GM23338 (cell line): ENCODE measurements around the gene ZNF511.

Experiments
- CTCF ChIP-seq, 2 experiments: fragments of 200-600 bp in 1 of 2; sonication (generic) in 1 of 2; conservative IDR thresholded peaks; 2 replicates each; pipeline versions ENCODE4 v1.5.1 to v1.6.1; 2016 to 2017; ENCODE audit warnings: antibody characterized with exemption in 2 of 2, low read depth in 2 of 2, mild to moderate bottlenecking in 2 of 2, moderate library complexity in 1 of 2
- JUNB ChIP-seq: IDR thresholded peaks from one replicate; pipeline ENCODE4 v1.6.1; 2016; ENCODE audit warnings: antibody characterized with exemption; ENCODE audit not compliant: unreplicated experiment
- POLR2AphosphoS5 ChIP-seq: IDR thresholded peaks from 2 replicates; pipeline ENCODE4 v1.6.1; 2016; ENCODE audit warnings: antibody characterized with exemption, low read depth
- REST ChIP-seq: IDR thresholded peaks from one replicate; pipeline ENCODE4 v1.6.1; 2018; ENCODE audit warnings: antibody characterized with exemption; ENCODE audit not compliant: unreplicated experiment
- ZNF114 ChIP-seq: fragments of 250-450 bp; sonication (Bioruptor Pico); IDR thresholded peaks from 2 replicates; pipeline ENCODE4 v1.5.0; 2020; ENCODE audit warnings: mild to moderate bottlenecking, moderate library complexity

GRCh38 chr10:133307776-133308420 lies 816 bp upstream of the ZNF511 start:
- TF ChIP-seq CTCF (conservative IDR thresholded peaks at IDR 0.05; ENCODE audit: low read depth in 2 of 2) (peak; percentile 69 to 71), POLR2AphosphoS5 (no peak), ZNF114 (CRISPR knock-in tag) (no peak), JUNB (no peak), REST (no peak)
